RPMI7951 (cell line): ENCODE results near the gene PRDX1. TPM values are rescaled to one million over a fixed set of nuclear protein-coding genes. Genes with fewer than 3 reads are reported as not detected.

Experiments
- DNase-seq: peaks from one replicate; pipeline ENCODE4 v3.0.0-alpha.2; 2012; ENCODE audit warnings: low read depth
- total RNA-seq: library from RNA; depleted of rRNA; stranded (reverse); fragments of >200 nt; shearing (Covaris generic); gene quantifications from 2 replicates; pipeline ENCODE4 v1.2.3, GENCODE V29; 2014; rRNA removed

PRDX1 gene
- total RNA-seq, 1 experiment from 2014 or later = 948 TPM

GRCh38 chr1:45465277-45465676, 56.4 kb downstream of the PRDX1 start:
- no peak for DNase-seq

Other genes starting within 250 kb of the PRDX1 start
- gene HPDL, start 195.0 kb downstream of the PRDX1 start, total RNA-seq = 2.3 TPM in 2 replicates
- 30.3 and 33.4 TPM in 2 replicates for gene TOE1, start 181.7 kb downstream of the PRDX1 start, total RNA-seq
- 11.4 and 14.3 TPM in 2 replicates for gene MUTYH, start 181.4 kb downstream of the PRDX1 start, total RNA-seq
- gene TESK2, start 30.7 kb downstream of the PRDX1 start, total RNA-seq = 2.3 and 4.9 TPM in 2 replicates
- gene CCDC163, start 21.8 kb downstream of the PRDX1 start, total RNA-seq = 2.2 and 2.4 TPM in 2 replicates
- 9.1 and 9.8 TPM in 2 replicates for gene MMACHC, start 21.6 kb downstream of the PRDX1 start, total RNA-seq
- 79.2 and 82.5 TPM in 2 replicates for gene AKR1A1, start 28.9 kb upstream of the PRDX1 start, total RNA-seq
- gene NASP, start 62.2 kb upstream of the PRDX1 start, total RNA-seq = 133 and 157 TPM in 2 replicates
- 0.20 and 0.36 TPM in 2 replicates for gene CCDC17, start 102.2 kb upstream of the PRDX1 start, total RNA-seq
- gene GPBP1L1, start 164.6 kb upstream of the PRDX1 start, total RNA-seq = 105 and 122 TPM in 2 replicates
- 40.5 and 49.0 TPM in 2 replicates for gene TMEM69, start 166.3 kb upstream of the PRDX1 start, total RNA-seq
- gene IPP, start 228.8 kb upstream of the PRDX1 start, total RNA-seq = 7.9 and 9.4 TPM in 2 replicates